Mucosa of gallbladder (tissue), 1 donor: ENCODE data around the gene MYH11. TPM values are rescaled to one million over a fixed set of nuclear protein-coding genes. Genes with fewer than 3 reads are reported as not detected.

ENCODE experiments used
- DNase-seq: peaks from one replicate; pipeline ENCODE4 v3.0.0-alpha.2; 2020; ENCODE audit warnings: low spot score
- total RNA-seq: library from RNA; stranded (reverse); gene quantifications from one replicate; pipeline ENCODE4 v1.2.1, GENCODE V29; 2021
- donor health status: DM: no; HTN: no; CAD: no.

The MYH11 gene
- total RNA-seq, 1 donor from 2014 or later, result 1,761 TPM

DNA sequence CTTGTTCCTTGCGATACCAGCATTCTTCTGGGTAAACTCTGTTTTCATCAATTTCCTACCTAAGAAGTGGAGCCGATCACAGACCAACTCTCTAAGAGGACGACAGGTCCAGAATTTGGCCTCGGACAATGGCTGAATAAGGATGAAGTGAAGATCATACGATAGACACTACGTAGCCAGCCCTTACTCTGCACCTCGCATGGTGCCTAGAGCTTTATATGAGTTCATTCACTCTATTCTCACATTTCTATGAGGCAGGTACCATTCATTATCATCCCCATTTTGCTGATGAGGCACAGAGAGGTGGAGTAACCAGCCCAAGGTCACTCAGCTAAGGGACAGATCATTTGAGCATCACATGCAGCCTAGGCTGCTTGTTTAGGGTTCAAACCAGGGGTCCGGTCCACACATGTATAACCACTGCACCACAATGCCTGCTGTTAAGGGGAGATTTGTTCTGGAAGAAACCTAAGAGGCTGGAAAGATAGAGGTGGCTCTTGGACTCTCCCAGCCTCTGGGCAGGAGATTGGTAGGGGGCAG lies 78.6 kb downstream of the MYH11 start:
- DNase-seq, result no peak

DNA sequence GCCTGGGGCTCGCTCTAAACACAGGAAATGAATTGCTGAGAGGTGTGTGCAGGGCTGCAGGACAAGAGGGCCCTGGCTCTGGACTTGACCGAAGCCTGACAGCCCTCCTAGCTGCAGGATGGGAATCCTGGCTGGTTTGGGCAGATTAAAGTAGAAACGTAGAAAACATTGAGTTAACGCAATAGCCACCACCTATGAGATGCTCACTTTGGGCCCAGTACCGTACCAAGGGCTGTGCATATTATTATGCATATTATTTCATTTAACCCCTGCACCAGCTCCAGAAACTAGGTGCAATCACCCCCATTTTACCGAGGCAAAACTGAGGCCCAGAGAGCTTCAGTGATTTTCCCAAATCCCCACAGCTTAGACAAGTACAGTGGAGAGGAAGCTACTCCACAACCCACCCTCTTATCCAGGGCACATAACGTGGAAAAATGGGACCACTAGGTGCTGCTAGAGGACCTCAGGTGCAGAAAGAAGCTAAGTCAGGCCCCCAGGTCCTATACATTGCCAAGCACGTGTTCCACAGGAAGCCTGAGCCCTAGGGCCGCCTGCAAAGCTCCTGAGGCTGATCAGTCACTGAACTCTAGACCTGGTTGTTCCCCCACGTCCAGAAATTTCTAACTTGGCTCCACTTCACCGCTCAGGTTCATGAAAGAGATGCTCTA lies 79.2 kb downstream of the MYH11 start:
- no peak for DNase-seq

DNA sequence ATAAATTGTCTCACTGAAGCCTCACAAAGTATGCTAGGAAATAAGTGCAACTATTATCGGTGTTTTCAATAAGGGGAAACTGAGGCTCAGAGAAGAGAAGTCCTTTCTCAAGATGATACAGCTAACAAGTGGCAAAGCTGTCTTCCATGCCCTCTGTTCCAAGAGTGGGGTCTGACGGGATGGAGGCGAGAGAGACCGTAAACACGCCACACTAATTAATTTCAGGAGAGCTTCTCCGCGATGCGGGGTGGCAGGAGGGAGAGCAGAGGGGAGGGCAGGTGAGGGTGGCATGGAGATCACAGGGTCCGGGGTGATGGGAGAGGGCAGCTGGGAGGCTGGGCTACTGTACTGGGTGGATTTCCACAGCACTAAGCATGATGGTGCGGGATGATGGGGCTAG lies 80.3 kb downstream of the MYH11 start:
- no peak for DNase-seq

DNA sequence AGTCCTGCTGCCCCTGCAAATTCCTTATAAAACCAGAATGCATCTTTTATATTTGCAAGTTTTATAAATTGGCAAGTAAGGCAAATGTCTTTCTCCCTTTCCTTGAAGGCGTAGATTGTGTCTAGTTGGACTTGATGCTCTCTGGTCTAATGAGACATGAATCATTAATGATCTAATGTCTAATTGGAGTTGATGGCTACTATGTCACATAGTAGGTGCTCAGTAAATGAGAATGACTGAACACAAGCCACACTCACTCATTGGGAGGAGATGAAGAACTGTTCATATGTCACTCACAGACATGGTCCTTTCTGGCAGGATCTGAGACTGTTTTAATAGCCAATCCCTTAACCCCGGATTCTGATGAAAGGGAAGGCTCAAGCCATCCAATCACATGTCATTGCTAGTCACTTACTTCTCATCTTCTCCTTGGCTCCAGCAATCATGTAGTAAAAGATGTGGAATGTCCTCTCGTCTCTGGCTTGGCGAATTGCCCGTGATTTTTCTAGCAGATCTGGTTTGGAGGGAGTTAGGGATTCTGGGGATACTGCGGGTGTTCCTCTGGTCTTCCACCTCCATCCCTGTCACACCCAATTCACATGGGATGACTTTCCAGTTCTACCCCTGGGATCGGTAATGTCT lies 81.0 kb downstream of the MYH11 start:
- no peak for DNase-seq

DNA sequence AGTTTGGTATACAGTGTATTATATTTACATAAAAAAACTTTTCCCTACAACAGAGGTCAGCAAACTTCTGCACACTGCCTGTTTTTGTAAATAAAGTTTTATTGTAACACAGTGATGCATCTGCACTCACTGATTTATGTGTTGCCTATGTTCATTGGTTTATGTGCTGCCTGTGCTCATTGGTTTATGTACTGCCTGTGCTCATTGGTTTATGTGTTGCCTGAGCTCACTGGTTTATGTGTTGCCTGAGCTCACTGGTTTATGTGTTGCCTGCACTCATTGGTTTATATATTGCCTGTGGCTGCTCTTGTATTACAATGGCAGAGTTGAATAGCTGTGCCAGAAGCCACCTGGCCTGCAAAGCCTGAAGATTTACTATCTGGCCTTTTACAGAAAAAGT lies 81.6 kb downstream of the MYH11 start:
- no peak for DNase-seq

DNA sequence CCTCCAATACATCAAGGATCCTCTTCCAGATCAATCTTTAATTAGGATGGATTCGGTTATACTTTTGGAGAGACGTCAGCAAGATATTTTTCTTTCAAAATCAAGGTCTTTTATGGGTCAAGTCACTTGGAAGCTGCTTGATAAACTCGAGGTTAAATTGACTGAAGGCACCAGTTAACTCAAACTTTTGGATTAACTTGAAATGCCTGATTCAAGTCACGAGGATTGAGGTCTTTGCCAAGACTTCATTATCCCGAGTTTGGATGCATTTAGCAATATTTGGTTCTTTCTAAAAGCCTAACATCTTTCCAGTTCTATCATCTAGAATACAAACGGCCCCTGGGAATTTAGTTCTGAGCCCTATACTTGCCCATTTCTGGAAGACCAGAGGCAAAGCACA lies 82.9 kb downstream of the MYH11 start:
- no peak for DNase-seq

DNA sequence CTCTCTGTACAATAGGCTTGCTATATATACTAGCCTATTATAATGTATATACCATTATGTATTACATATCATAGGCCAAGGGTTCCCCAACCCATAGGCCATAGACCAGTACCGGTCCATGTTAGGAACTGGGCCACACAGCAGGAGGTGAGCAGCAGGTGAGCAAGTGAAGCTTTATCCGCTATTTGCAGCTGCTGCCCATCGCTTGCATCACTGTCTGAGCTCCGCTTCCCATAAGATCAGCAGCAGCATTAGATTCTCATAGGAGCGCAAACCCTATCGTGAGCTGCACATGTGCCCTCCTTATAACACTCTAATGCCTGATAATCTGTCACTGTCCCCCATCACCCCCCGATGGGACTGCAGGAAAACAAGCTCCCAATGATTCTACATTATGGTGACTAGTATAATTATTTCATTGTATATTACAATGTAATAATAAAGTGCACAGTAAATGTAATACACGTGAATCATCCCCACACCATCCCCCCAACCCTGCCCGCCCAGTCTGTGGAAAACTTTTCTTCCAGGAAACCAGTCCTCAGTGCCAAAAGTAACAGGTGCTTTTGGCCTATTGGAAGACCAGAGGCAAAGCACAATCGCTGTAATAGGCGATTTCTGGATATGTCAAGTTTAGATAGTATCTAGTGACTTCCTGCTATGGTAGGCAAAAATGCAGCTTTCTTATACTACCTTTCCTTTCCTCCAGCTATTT lies 84.1 kb downstream of the MYH11 start:
- DNase-seq, result no peak

DNA sequence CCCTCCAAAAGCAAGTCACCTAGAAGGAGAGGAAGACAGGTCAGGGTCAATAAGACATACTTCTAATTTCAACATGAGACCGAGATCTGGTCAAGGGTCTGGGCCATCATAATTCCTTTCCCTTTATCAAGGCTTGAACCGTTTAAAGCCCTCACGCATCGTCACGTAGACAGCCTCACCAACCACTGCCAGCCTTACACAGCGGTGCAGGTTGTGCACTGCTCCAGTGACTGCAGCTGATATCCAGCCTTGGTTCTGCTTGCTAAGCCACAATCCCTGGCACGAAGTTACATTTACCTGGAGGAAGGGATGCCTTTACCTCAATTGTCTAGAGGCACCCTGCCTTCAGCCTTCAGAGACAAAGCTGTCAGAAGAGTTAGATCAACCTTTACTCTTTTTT lies 85.1 kb downstream of the MYH11 start:
- no peak for DNase-seq

DNA sequence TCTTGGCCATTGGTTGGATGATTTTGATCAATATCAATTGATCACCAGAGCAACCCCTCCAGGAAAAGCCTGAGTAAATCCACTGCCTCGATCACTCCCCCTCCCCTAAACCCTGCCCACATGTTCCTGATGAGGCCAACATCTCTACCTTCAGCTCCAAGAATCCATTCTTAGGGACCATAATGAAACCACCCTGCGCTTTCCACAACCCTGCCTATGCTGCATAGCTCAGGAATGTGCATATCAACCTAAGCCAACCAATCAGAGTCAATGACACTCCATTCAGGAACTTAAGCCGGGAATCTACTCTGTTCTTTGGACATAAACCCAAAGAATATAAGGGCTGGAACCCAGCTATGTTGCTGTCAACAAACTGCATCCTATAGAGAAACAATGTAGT lies 86.3 kb downstream of the MYH11 start:
- DNase-seq, result no peak

DNA sequence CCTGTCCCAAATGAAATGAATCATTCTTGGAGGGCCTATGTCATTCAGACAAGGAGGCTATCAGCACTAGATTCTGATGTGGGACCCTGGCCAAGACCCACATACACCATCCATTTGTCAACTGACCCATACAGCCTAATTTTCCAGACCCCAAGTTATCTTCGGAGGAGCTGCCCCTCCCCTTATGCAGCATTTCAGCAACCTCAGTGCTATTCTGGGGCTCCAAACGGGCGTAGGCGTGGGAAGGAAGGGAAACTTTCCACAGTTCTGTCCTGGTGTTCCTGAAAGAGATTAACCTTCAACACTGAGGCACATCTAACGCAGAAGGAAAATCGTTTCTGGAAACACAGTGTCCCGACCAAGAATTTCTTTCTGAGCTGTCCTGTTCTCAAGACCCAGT lies 86.7 kb downstream of the MYH11 start:
- no peak for DNase-seq

DNA sequence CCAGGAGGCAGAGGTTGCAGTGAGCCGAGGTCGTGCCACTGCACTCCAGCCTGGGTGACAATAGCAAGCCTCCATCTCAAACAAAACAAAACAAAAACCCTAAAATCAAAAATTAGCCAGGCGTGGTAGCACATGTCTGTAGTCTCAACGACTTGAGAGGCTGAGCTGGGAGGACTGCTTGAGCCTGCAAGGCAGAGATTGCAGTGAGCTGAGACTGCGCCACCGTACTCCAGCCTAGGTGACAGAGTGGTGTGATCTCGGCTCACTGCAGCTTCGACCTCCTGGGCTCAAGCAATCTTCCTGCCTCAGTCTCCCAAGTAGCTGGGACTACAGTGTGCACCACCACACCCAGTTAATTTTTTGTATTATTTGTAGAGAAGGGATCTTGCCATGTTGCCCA lies 87.6 kb downstream of the MYH11 start:
- no peak for DNase-seq

DNA sequence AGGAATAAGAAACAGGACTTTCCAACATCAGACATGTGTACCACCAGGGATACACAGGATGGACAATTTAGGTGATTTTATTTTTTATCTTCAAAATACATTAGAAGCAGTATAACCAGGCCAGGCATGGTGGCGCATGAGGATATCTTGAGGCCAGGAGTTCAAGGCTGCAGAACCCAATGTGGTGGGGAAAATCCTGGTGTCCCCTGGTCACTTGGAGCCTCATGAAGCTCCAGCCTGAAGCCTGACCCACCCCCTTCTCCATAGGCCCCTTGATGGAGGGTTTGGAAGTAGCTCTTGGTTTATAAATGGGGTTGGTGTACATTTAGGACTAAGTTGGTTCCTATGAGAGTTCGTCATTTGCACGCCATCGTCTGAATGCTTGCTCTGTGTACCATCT lies 88.6 kb downstream of the MYH11 start:
- DNase-seq, result no peak

DNA sequence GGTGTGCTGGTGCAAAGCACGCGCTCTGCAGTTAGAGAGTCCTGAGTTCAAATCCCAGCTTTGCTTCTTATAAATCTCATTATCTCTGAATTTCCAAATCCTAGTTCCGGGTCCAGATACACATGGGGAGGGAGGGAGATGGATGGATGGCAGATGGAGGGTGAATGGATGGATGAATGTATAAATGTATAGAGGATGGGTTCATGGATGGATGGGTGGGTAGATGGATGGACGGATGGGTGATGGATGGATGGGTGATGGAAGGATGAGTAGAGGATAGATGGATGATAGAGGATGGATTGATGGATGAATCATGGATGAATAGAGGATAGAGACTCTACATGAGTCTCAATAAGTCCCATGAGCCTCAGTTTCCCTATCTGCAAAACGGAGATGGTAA lies 89.9 kb downstream of the MYH11 start:
- no peak for DNase-seq

DNA sequence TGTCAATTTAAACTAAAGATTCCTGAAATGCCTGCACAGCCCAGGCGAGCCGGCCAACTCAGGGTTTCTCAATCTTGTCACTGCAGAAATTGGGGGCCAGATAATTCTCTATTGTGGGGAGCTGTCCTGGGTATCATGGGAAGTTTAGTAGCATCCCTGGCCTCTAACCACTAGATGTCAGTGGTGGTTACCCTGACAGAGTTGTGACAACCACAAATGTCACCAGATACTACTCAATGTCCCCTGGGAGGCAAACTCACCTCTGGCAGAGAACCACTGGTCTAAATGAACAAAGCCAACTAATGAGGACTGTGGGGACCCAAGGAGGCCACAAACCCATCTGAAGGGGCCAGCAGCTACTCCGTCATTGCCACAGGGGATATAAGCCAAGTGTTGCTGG lies 90.9 kb downstream of the MYH11 start:
- DNase-seq, result peak; percentile 40

DNA sequence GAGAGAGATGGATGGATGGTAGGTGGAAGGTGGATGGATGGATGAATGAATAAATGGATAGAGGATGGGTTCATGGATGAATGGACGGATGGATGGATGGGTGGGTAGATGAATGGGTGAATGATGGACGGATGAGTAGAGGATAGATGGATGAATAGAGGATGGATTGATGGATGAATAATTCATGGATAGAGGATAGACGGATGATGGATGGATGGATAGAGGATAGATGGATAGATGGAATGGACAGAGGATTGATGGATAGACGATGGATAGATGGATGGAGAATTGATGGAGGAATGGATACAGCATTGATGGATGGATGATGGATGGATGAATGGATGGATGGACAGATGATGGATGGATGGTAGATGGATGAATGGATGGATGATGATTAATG lies 91.7 kb downstream of the MYH11 start:
- no peak for DNase-seq

DNA sequence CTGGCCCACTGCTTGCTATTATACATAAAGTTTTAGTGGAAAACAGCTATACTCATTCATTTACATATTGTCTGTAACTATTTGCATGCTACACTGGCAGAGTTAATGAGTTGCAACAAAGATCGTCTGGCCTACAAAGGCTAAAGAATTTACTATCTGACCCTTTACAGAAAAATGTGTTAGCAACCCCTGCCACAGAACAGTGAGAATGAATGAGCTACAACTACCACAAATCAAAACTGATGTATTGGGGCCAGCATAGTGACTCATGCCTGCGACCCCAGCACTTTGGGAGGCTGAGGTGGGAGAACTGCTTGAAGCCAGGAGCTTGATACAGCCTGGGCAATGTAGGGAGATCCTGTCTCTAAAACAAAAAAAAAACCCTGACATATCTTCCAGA lies 92.7 kb downstream of the MYH11 start:
- DNase-seq, result no peak

DNA sequence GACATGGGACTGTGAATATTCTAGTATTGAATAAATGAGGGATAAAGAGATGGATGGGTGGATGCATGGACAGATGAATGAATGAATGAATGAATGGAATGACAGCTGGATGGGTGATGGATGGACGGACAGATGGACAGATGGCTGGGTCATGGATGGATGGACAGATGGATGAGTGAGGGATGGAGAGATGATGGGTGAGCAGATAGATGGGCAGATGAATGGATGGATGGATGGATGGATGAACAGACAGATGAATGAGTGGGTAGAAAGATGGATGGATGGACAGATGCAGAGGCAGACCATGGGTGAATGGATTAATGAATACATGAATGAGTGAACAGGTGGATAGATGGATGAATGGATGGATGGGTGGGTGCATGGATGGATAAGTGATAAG lies 96.7 kb downstream of the MYH11 start:
- DNase-seq, result no peak

DNA sequence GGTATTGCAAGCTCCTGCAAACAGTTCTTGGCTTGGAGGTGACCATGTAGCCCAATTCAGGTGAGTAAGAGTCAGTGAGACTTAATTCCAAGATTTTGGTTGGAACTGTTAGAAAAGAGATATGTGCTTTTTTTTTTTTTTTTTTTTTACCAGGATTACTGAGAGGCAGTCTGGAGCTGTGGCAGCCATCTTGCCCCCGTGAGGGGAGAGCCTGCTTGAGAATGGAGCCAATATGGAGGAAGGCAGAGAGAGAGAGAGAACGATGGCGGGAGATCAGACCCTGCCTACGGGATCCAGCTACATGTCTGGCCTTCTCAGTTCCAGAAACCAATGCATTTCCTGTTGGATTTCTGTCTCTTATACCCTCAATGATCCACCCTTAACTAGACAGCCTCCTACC lies 97.8 kb downstream of the MYH11 start:
- no peak for DNase-seq

DNA sequence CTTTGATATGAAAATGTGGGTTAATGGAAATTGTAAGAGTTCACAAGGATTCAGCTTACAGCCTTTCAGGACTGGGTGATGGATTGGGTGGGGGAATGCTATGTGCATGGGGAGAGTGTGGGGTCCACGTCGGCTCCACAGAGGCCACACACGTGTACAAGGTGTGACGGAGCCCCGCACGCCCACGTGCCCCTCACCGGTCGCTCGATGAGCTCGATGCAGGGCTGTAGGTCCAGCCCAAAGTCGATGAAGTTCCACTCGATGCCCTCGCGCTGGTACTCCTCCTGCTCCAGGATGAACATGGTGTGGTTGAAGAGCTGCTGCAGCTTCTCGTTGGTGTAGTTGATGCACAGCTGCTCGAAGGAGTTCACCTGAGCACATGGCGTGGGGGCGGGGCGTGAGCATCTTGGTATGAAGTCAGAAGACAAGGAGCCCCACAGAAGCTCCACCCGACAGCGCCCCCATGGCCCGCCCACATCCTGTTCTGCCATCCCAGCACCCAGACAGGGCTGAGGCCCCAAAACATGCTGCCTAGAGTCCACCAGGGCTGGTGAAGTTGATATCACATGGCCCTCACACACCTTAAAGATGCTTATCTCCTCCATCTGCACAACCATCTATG lies 99.1 kb downstream of the MYH11 start:
- no peak for DNase-seq

DNA sequence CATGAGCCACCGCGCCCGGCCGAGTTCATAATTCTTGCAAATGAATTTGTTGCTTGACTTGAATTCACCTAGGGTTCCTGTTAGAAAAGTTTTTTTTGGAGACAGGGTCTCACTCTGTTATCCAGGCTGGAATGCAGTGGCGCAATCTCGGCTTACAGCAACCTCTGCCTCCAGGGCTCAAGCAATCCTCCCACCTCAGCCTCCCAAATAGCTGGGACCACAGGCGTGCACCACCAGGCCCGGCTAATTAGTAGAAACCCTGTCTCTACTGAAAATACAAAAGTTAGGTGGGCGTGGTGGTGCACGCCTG lies 99.8 kb downstream of the MYH11 start:
- no peak for DNase-seq

DNA sequence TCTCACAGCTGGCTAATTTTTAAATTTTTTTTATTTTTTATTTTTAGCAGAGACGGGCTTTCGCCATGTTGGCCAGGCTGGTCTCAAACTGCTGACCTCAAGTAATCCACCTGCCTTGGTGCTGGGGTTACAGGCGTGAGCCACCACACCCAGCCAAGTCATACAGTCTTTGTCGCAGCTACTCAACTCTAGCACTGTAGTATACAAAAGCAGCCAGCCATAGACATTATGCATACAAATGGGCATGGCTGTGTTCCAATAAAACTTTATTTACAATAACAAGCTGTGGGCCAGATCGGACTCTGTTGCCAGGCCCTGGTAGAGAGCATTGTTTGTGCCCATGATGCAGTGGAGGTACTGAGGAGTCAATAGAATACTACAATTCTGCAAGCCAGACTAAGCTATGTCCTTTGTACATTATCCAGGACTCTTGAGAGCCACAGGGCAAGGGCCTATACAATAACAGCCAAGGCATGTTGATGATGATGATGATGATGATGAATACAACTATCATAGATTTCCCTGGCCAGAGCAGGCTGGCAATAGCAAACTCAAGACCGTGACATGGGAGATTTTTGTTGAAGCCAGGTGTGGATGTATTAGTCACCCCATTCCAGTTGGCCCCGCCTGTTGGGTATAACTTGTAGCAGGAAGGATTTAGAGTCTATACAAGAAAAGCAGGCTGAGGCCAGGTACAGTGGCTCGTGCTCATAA lies 101.8 kb downstream of the MYH11 start:
- DNase-seq, result no peak
